GM21528 (cell line): Measurements from ENCODE around the gene IQGAP2.

ENCODE experiments used
- ATAC-seq: cut with Tn5 transposase; IDR thresholded peaks from one replicate; pipeline ENCODE4 v1.9.1; 2021; ENCODE audit warnings: mild to moderate bottlenecking, moderate library complexity; ENCODE audit not compliant: unreplicated experiment, low FRiP score

The IQGAP2 gene

DNA sequence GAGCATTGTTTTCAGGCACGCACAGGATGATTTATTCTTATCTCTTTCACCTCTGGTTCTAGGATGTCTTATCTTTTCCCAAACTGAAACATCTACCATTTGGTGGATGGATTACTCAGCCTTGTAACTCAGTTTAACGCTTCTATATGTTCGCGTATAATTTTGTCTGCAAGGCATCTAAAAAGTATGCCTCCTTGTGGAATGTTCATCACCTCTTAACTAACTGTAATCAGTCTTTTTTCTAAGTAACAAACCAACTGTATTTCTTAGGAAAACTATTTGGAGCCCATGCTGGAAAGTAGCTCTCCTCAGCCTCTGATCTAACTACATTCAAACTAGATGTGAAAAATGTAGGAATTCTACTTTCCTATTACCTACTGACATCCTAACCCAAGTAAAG is 231.6 kb downstream of the IQGAP2 start:
- ATAC-seq: no peak

DNA sequence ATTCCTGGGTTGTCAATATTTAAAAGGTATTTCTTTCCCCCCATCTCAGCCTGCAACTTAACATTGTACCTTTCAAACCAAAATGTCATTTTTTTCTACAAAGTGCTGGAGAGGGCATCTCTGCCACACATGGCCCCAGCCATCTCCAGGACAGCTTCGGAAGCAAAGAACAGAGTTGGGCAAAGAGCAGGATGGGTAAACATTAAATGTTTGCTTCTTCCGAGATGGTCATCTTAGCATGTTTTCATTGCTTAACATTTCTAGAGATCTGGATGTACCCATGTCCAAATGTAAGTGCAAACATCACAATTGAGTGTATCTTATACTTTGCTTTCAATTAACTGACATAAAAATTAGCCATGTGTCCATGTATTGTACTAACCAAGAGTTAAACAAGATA is 234.4 kb downstream of the IQGAP2 start:
- no peak for ATAC-seq

DNA sequence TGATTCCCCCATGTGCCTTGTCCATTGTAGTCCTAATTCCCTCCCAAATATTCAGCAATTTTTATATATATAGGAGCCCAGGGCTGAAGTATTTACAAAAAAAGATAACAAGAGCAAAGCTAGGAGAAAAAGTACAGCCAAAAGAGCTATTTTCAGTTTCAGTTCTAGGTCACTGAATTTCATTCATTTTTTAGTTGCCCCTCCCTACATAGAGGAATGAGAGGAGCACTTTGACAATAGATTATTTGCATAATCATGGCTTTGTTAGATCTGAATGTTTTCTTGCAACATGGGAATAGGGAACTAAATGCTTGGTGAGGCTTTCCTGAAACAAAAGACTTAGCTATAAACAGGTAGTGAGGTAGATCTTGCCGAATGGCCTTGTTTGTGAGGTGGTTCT is 235.4 kb downstream of the IQGAP2 start:
- no peak for ATAC-seq

DNA sequence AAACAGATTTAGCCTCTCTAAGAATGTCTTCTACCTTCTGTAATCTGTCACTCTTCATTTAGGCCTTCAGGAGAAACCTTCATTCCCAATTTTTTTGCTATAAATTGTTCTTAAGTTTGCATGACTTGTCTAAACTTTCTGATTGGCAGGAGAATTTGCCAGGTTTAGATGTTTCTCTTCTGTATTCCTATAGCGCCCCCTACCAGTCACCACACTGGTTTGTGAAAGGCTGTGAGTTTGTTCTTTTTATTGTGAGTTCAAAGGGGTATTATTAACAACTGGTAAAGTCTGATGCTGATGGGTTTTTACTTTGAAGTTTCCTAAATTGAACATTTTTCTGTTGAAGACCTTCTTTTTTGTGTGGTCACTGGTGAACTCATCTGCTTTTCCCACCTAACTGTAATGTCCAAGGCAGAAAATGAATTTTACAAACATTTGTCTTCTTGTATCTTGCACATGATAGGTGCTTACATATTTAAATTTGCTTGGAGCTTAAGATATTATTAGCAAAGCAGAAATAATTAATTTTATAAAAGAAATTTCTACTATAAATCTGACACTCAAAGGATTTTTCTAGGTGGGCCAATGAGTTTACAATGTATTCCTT is 238.5 kb downstream of the IQGAP2 start:
- ATAC-seq: no peak

- ATAC-seq: no peak
Measured at GRCh38 chr5:76642390-76643040, 239.4 kb downstream of the IQGAP2 start.

DNA sequence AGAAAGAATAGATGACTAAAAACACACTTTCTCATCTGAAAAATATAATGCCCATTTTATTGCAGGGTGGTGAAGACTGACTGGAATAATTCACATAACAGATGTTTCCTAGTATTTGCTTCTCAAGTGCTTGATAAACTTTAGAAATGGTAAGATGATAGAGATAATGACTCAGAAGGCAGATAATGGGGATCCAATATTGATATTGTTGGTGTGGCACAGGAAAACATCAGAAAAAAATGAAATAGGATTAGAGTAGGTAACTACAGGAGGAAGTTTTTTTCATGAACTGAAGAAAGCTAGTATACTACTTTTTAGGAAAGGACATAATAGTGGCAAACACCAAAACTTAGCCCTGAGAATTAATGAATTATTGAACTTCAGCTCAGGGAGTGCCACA is 240.3 kb downstream of the IQGAP2 start:
- ATAC-seq: no peak

GRCh38 chr5:76649140-76649539 is 246.1 kb downstream of the IQGAP2 start:
- no peak for ATAC-seq

- ATAC-seq: no peak
Measured at GRCh38 chr5:76652809-76653414, 249.8 kb downstream of the IQGAP2 start.

DNA sequence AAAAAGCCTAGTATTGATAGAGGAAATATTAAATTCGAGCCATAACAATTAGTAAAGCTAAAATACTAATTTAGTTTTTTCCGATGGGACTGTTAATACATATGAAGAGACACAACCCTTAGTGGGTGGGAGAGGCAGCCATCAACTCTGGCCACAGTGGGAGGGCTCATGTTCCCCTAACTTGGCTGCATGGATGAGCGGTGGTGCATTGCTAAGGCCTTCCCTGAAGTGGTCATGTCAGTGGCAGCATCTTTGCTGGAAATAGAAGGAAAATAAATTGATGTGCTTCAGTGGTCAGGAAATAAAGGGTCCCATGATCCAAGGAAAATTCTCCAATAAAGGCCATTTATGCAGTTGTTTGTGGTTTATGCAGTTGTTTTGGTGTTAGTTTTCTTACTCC is 254.0 kb downstream of the IQGAP2 start:
- ATAC-seq: no peak

DNA sequence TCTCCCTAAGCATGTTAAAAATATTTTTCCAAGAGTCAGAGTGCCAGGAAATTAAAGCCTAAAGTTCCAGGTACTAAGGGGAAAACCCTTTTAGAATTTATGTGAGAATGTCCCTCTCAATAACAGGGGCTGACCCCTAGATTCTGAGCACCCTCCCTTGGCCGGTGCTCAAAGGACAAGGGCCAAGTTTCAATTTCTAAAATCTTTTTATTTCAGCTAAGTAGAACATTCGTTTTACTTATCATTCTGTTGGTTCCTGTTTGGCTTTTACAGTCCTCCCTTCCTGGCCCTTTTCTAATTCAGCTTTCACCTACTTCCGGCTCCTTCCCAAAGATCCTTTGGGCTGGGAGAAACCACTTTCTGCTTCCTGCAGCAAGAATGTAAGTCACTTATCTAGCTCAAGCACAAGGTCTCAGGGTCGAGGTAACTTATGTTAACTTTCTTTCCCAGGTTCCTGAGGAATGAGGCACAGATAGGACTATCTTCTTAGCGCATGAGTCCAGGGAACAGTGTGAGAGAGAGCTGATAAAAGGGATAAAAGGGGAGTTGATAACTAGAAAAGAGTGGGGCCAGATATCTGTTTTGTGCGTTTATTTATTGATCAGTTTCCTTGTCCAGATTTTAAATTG is 254.7 kb downstream of the IQGAP2 start:
- ATAC-seq: no peak

GRCh38 chr5:76660360-76660759 is 257.3 kb downstream of the IQGAP2 start:
- ATAC-seq: no peak

- no peak for ATAC-seq
Measured at GRCh38 chr5:76662521-76662920, 259.4 kb downstream of the IQGAP2 start.

- no peak for ATAC-seq
Measured at GRCh38 chr5:76663573-76663972, 260.5 kb downstream of the IQGAP2 start.

DNA sequence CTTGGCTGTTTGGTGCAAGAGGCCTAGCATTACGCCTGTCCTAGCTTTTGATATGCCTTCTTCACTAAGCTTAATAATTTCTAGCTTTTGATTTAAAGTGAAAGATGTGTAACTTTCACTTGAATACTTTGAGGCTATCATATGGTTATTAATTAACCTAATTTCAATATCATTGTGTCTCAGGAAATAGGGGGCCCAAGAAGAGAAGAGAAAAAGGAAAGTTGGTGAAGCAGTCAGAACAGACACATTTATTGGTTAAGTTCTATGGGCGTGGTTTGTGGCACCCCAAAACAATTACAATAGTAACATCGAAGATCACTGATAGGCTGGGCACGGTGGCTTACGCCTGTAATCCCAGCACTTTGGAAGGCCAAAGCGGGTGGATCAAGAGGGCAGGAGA is 261.0 kb downstream of the IQGAP2 start:
- ATAC-seq: no peak

- no peak for ATAC-seq
Measured at GRCh38 chr5:76667495-76667894, 264.4 kb downstream of the IQGAP2 start.

DNA sequence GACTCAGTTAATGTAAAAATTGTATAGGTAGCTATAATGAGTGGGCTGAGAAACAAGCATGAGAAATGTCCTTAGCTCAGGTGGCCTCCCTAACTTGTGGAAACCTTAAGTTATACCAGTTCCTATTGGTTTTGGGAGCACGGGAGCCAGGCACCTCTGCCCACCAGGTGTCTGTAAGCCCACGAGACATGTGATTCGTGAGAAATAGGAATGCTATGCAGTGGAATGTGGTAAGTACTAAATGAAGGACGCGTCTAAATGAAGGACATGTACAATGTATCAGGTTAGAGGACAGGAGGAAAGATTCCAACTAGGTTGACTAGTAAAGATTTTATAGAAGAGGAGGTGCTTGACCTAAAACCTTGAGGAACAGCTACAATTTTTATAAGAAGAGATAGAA is 266.2 kb downstream of the IQGAP2 start:
- no peak for ATAC-seq

DNA sequence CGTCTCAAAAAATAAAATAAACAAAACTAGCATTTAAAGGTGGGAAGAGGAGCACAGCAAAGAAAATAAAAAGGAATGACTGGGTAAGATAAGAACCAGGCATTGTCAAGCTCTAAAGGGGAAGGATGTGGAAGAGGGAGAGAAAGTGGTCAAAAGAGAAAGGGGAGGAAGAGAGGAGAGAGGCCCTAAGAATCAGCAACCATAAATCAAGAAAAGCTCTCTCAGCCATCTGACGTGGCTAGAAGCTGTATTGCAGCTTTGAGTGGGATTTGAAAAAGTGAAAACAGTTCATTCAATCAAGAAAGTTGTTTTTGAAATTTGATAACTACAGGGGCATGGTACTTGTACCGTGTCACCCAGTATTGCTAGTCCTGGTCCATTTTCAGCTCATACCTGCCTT is 267.4 kb downstream of the IQGAP2 start:
- no peak for ATAC-seq

DNA sequence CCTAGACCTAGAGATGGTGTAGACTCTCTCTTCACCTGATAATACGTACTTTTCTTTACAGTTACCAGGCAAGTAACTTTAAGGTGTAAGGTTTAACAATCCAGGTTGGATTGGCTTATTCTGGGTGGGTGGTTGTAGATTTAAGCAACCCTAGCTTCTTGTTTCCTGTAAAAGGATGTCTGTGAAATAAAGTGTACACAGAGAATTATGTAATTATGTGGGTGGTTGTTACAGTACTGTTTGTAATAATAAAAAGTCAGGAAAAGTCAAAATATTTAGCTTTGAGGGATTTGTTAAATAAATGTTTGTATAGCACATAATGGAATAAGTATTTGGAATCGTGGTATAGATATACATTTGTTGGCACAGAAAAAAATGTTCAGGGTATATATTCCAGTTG is 269.2 kb downstream of the IQGAP2 start:
- ATAC-seq: no peak

DNA sequence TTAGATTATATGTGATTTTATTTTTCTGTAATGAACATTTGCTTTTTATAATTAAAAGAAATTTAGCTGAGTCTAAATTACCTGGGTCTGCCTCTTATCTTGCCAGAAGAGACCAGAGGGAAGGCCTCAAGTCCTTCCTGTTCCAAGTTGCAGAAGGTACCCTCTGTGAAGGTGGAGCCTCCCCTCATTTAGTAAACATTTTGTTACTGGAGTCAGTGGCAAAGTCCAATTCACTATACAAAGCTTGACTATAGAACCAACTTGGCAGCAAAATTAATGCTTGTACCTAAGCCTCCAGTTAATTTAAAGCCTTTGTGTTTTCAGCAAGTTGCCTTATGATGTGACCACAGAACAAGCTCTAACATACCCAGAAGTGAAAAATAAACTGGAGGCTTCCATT is 270.0 kb downstream of the IQGAP2 start:
- no peak for ATAC-seq

- ATAC-seq: no peak
Measured at GRCh38 chr5:76674330-76675066, 271.4 kb downstream of the IQGAP2 start.

DNA sequence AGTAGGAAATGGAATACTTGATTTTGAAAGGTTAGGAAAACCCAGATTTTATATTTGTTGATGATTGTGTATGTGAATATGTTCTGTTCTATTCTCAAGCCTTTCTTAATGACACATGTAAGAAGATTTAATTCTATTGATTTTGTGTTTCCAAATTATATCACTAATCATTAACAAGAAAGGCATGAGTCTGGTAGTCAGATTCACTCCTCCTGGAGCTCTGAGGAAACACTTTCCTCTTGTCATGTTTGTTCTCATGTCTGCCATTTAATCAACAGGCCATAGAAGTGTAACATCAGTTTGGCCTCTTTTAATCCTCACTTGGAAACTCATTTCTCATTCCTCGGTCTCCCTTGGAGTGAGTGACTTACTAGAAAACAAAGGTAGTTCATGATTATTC is 272.3 kb downstream of the IQGAP2 start:
- ATAC-seq: no peak
